ENCODE results near the gene METRN.

Gene METRN

GRCh38 chr16:725463-726187 lies 10.7 kb downstream of the METRN start:
- DNase-seq, result no peak

- DNase-seq, result no peak
Observed at GRCh38 chr16:726188-726437, 11.2 kb downstream of the METRN start.

GRCh38 chr16:726438-727290 lies 11.7 kb downstream of the METRN start, which contains the start of the genes CCDC78 and HAGHL:
Gene CCDC78 (minus strand): TSS chr16:726443. CDS start chr16:726367, 76 bp downstream.
Gene HAGHL (plus strand): TSS chr16:727106. CDS start chr16:727510, 404 bp downstream.
- DNase-seq, result no peak

GRCh38 chr16:727291-727977 lies 12.5 kb downstream of the METRN start:
- DNase-seq, result no peak

GRCh38 chr16:728131-728889 lies 13.4 kb downstream of the METRN start:
- peak; percentile 51 for DNase-seq

GRCh38 chr16:728890-729744 lies 14.2 kb downstream of the METRN start:
- no peak for DNase-seq

- no peak for DNase-seq
Observed at GRCh38 chr16:729768-730665, 15.1 kb downstream of the METRN start.

GRCh38 chr16:730666-731509 lies 16.0 kb downstream of the METRN start:
- no peak for DNase-seq

GRCh38 chr16:732332-732731 lies 17.4 kb downstream of the METRN start:
- no peak for DNase-seq

GRCh38 chr16:732936-733335 lies 18.0 kb downstream of the METRN start:
- DNase-seq, result no peak

- no peak for DNase-seq
Observed at GRCh38 chr16:733382-734207, 18.7 kb downstream of the METRN start.

- DNase-seq, result no peak
Observed at GRCh38 chr16:734208-734980, 19.5 kb downstream of the METRN start.

- DNase-seq, result no peak
Observed at GRCh38 chr16:734981-735881, 20.3 kb downstream of the METRN start.

- DNase-seq, result no peak
Observed at GRCh38 chr16:735982-736453, 21.1 kb downstream of the METRN start.

GRCh38 chr16:736936-737481 lies 22.1 kb downstream of the METRN start:
- no peak for DNase-seq

All from NCI-H748 treated with DMSO at 0.1 percent for 48 hours (cell line).